GM12878 (cell line): ENCODE measurements around the gene ANAPC16. TPM values are rescaled to one million over a fixed set of nuclear protein-coding genes. Genes with fewer than 3 reads are reported as not detected.
A peak's percentile ranks its signal among the peaks of the same experiment; 100 is the strongest.

Experiments
- CBFB ChIP-seq: IDR thresholded peaks from 2 replicates; pipeline ENCODE4 v1.6.1; 2016; ENCODE audit warnings: antibody characterized with exemption, low read depth
- CREM ChIP-seq: IDR thresholded peaks from 2 replicates; pipeline ENCODE4 v1.6.1; 2014; ENCODE audit warnings: antibody characterized with exemption, low read depth
- ELK1 ChIP-seq: IDR thresholded peaks from 2 replicates; pipeline ENCODE4 v1.6.1; 2012; ENCODE audit warnings: low read depth, low read length, improper control_type of control experiment
- IKZF2 ChIP-seq, 2 experiments: fragments of 450-650 bp; IDR thresholded peaks; 2 replicates each; pipeline ENCODE4 v1.6.1; 2017; ENCODE audit warnings: mild to moderate bottlenecking in 2 of 2, moderate library complexity in 2 of 2
- NFYB ChIP-seq: IDR thresholded peaks from 2 replicates; pipeline ENCODE4 v1.6.1; 2011; ENCODE audit warnings: low read depth, mild to moderate bottlenecking, low read length, improper control_type of control experiment, moderate library complexity; ENCODE audit not compliant: insufficient read depth
- PAX5 ChIP-seq: IDR thresholded peaks from 2 replicates; pipeline ENCODE4 v1.6.1; 2011; ENCODE audit warnings: low read depth, low read length, borderline replicate concordance
- RAD21 ChIP-seq: IDR thresholded peaks from 2 replicates; pipeline ENCODE4 v1.6.1; 2011; ENCODE audit warnings: mild to moderate bottlenecking, low read depth, low read length, moderate library complexity; ENCODE audit not compliant: insufficient read depth
- REST ChIP-seq: IDR thresholded peaks from 2 replicates; pipeline ENCODE4 v1.6.1; 2012; ENCODE audit warnings: mild to moderate bottlenecking, low read depth, low read length
- SMARCA5 ChIP-seq: fragments of 450-650 bp; IDR thresholded peaks from 2 replicates; pipeline ENCODE4 v1.6.1; 2017; ENCODE audit warnings: mild to moderate bottlenecking
- SP1 ChIP-seq: IDR thresholded peaks from one replicate; pipeline ENCODE4 v1.6.1; 2011; ENCODE audit warnings: low read depth, low read length
- SREBF1 ChIP-seq: IDR thresholded peaks from 2 replicates; pipeline ENCODE4 v1.6.1; 2012; ENCODE audit warnings: mild to moderate bottlenecking, low read length
- ZBTB4 ChIP-seq: fragments of 450-650 bp; formaldehyde crosslinking; IDR thresholded peaks from 2 replicates; pipeline ENCODE4 v1.4.0; 2022; ENCODE audit warnings: mild to moderate bottlenecking, moderate library complexity
- ZNF207 ChIP-seq: fragments of 450-650 bp; IDR thresholded peaks from 2 replicates; pipeline ENCODE4 v1.6.1; 2014; ENCODE audit warnings: antibody characterized with exemption, mild to moderate bottlenecking, borderline replicate concordance
- ZSCAN29 ChIP-seq: fragments of 450-650 bp; IDR thresholded peaks from 2 replicates; pipeline ENCODE4 v1.6.1; 2017; ENCODE audit warnings: mild to moderate bottlenecking, moderate library complexity
- polyA plus RNA-seq, 11 experiments: library from polyadenylated mRNA; depleted of rRNA in 4 of 11; unstranded in 6 of 11; stranded (reverse) in 5 of 11; fragments of >200 nt; fragmentation: Nextera tagmentation in 4 of 11; fragmentation: Illumina TruSeq in 1 of 11; extraction: Ambion mirVana in 4 of 11; extraction: Trizol in 1 of 11; gene quantifications; 1 replicate in 1 of 11; 2 replicates in 10 of 11; pipeline versions ENCODE4 v1.2.1 to v1.2.3, GENCODE V29; 2011 to 2016; ENCODE audit warnings: inconsistent platforms in 2 of 11, missing spikeins in 2 of 11, low read depth in 1 of 11
- total RNA-seq, 4 experiments: library from RNA; depleted of rRNA in 3 of 4; stranded (reverse); fragments of >200 nt in 3 of 4; fragmentation: Illumina TruSeq in 1 of 4; extraction: Trizol in 1 of 4; gene quantifications; 2 replicates each; pipeline versions ENCODE4 v1.2.1 to v1.2.3, GENCODE V29; 2013 to 2021
- TF ChIP-seq, protein P1 (sequence below): fragments of 450-650 bp; formaldehyde crosslinking; IDR thresholded peaks from 2 replicates; pipeline ENCODE4 v1.5.0; 2022; ENCODE audit warnings: mild to moderate bottlenecking, missing genetic modification characterization
- TF ChIP-seq, protein P2 (sequence below): fragments of 450-650 bp; IDR thresholded peaks from 2 replicates; pipeline ENCODE4 v1.6.1; 2016; ENCODE audit warnings: mild to moderate bottlenecking

Gene ANAPC16
- total and polyA plus RNA-seq, 10 of the 15 experiments (the other 5 are each of a cell fraction or from before 2014, with no cell fraction given), result 66.9 to 208 (median 134) TPM

DNA sequence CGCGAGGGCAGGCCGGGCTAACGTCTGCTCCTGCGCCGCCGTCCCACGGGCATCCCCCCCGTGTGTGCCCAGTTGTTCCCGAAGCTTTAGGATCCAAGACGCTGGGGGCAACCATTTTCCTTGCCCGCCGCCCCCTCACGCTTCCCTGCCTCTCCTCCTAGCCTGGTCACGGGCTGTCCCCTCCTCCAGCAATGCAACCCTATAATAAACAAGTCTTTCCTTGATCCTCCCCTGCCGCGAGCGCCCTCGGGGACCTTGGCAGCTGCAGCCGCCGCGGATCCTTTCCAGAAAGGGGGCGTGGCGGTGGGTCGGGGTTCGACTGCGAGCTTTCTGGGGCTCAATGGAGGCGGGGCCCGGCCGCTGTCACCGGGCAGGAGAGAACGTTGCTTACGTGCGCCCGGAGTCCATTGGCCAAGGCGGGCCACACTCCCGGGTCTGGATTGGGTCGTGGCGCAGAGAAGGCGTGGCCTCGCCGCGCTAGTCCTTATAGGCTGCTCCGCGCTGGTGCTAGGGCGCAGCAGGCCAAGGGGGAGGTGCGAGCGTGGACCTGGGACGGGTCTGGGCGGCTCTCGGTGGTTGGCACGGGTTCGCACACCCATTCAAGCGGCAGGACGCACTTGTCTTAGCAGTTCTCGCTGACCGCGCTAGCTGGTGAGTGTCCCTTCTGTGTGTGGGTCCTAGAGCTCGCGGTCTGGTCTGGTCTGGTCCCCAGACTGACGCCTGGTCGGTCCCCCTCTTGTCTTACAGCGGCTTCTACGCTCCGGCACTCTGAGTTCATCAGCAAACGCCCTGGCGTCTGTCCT is 57.8 kb downstream of the ANAPC16 start, which contains the start of gene DDIT4 (continued):
- TF ChIP-seq REST (no peak), PAX5 (peak; percentile 81), RAD21 (0 out of 2 replicates have a peak, but pooled peaks have one; percentile 16), SREBF1 (no peak), ZNF207 (peak; percentile 80), IKZF2 (IDR thresholded peaks at IDR 0.05) (peak; percentile 41 to 71; a peak in 2 of 4 replicates), ZBTB4 (CRISPR knock-in tag) (no peak), SMARCA5 (peak; percentile 40), CBFB (peak; percentile 99), SP1 (peak; percentile 91), CREM (peak; percentile 60; the same call in 1 of the 2 replicates), ELK1 (no peak), ZSCAN29 (no peak), NFYB (peak; percentile 86)
- TF ChIP-seq, protein P1, sequence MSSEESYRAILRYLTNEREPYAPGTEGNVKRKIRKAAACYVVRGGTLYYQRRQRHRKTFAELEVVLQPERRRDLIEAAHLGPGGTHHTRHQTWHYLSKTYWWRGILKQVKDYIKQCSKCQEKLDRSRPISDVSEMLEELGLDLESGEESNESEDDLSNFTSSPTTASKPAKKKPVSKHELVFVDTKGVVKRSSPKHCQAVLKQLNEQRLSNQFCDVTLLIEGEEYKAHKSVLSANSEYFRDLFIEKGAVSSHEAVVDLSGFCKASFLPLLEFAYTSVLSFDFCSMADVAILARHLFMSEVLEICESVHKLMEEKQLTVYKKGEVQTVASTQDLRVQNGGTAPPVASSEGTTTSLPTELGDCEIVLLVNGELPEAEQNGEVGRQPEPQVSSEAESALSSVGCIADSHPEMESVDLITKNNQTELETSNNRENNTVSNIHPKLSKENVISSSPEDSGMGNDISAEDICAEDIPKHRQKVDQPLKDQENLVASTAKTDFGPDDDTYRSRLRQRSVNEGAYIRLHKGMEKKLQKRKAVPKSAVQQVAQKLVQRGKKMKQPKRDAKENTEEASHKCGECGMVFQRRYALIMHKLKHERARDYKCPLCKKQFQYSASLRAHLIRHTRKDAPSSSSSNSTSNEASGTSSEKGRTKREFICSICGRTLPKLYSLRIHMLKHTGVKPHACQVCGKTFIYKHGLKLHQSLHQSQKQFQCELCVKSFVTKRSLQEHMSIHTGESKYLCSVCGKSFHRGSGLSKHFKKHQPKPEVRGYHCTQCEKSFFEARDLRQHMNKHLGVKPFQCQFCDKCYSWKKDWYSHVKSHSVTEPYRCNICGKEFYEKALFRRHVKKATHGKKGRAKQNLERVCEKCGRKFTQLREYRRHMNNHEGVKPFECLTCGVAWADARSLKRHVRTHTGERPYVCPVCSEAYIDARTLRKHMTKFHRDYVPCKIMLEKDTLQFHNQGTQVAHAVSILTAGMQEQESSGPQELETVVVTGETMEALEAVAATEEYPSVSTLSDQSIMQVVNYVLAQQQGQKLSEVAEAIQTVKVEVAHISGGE (CRISPR knock-in tag), result peak; percentile 42; the same call in 1 of the 2 replicates
- TF ChIP-seq, protein P2, sequence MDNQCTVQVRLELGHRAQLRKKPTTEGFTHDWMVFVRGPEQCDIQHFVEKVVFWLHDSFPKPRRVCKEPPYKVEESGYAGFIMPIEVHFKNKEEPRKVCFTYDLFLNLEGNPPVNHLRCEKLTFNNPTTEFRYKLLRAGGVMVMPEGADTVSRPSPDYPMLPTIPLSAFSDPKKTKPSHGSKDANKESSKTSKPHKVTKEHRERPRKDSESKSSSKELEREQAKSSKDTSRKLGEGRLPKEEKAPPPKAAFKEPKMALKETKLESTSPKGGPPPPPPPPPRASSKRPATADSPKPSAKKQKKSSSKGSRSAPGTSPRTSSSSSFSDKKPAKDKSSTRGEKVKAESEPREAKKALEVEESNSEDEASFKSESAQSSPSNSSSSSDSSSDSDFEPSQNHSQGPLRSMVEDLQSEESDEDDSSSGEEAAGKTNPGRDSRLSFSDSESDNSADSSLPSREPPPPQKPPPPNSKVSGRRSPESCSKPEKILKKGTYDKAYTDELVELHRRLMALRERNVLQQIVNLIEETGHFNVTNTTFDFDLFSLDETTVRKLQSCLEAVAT, result peak; percentile 97; the same call in 1 of the 2 replicates
